K562 treated with DMSO at 1 percent for 4 hours (cell line): ENCODE data around the gene SLCO1B1. TPM values are rescaled to one million over a fixed set of nuclear protein-coding genes. Genes with fewer than 3 reads are reported as not detected.

Experiments
- total RNA-seq: library from RNA; unstranded; fragments of 300-600 nt; gene quantifications from 2 replicates; pipeline ENCODE4 v1.2.3, GENCODE V29; 2022; ENCODE audit not compliant: insufficient read depth

SLCO1B1 gene, protein sequence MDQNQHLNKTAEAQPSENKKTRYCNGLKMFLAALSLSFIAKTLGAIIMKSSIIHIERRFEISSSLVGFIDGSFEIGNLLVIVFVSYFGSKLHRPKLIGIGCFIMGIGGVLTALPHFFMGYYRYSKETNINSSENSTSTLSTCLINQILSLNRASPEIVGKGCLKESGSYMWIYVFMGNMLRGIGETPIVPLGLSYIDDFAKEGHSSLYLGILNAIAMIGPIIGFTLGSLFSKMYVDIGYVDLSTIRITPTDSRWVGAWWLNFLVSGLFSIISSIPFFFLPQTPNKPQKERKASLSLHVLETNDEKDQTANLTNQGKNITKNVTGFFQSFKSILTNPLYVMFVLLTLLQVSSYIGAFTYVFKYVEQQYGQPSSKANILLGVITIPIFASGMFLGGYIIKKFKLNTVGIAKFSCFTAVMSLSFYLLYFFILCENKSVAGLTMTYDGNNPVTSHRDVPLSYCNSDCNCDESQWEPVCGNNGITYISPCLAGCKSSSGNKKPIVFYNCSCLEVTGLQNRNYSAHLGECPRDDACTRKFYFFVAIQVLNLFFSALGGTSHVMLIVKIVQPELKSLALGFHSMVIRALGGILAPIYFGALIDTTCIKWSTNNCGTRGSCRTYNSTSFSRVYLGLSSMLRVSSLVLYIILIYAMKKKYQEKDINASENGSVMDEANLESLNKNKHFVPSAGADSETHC
- total RNA-seq: not detected in 2 replicates

DNA sequence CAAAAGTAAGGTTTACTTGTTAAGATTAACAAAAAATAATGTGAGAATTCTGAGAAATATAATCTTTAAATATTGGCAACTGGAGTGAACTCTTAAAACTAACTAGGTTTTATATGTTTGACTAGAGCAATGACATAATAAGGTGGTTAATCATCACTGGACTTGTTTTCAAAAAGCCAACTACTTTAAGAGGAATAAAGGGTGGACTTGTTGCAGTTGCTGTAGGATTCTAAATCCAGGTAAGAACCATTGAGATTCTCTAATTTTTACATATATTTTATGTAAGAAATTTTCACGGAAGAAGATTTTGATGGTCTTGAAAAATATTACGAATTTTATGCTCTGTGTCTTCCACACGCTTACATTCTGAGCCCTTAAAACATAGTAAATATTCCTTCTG lies at the start of gene SLCO1B1:
TSS of gene SLCO1B1 (plus strand) at position 197 of the 400 bp plus-strand sequence. CDS start 10,381 bp downstream, outside the sequence.

Other genes with a start within 250 kb of the SLCO1B1 start
- 2.1 and 2.2 TPM in 2 replicates for gene SLCO1A2, start 203.7 kb downstream of the SLCO1B1 start, total RNA-seq
- gene IAPP, start 241.7 kb downstream of the SLCO1B1 start, total RNA-seq: not detected in 2 replicates